ENCODE measurements around the gene ATG10.

DNA sequence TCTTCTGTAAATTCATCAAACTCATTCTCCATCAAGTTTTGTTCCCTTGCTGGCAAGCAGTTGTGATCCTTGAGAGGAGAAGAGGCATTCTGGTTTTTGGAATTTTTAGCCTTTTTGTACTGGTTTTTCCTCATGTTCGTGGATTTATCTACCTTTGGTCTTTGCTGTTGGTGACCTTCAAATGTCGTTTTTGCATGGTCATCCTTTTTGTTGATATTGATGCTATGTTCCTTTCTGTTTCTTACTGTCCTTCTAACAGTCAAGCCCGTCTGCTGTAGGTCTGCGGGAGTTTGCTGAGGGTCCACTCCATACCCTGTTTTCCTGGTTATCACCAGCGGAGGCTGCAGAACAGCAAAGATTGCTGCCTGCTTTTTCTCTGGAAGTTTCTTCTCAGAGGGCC lies 165.4 kb downstream of the ATG10 start:
- TF ChIP-seq, protein P1, sequence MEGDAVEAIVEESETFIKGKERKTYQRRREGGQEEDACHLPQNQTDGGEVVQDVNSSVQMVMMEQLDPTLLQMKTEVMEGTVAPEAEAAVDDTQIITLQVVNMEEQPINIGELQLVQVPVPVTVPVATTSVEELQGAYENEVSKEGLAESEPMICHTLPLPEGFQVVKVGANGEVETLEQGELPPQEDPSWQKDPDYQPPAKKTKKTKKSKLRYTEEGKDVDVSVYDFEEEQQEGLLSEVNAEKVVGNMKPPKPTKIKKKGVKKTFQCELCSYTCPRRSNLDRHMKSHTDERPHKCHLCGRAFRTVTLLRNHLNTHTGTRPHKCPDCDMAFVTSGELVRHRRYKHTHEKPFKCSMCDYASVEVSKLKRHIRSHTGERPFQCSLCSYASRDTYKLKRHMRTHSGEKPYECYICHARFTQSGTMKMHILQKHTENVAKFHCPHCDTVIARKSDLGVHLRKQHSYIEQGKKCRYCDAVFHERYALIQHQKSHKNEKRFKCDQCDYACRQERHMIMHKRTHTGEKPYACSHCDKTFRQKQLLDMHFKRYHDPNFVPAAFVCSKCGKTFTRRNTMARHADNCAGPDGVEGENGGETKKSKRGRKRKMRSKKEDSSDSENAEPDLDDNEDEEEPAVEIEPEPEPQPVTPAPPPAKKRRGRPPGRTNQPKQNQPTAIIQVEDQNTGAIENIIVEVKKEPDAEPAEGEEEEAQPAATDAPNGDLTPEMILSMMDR (IDR thresholded peaks at IDR 0.05): no peak
- TF ChIP-seq POLR2A (IDR thresholded peaks at IDR 0.05): no peak

Measured in heart left ventricle (tissue), 13 donors.